HG03378 (cell line): ENCODE results near the gene PTPN7.

Experiments
- ATAC-seq: cut with Tn5 transposase; IDR thresholded peaks from one replicate; pipeline ENCODE4 v1.9.1; 2021; ENCODE audit warnings: mild to moderate bottlenecking, moderate library complexity; ENCODE audit not compliant: unreplicated experiment

PTPN7 gene

DNA sequence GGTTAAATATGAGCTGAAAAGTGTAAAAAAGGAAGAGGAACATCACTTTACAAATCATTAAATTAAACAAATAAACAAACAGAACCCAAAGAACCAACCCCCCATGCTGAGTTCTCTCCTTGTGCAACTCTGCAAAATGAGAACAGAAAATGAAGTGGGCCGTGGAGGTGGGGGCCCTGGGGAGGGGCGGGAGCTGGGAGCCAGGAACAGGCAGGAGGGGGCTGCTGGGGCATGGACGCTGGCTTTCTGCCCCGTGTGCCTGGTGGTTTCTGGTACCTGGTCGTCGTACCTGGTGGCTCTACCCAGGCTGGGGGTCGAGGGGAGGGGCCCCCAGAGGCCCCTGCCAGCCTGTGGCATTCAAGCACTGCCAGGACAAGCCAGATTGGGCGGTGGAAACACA is 26.9 kb downstream of the PTPN7 start:
- no peak for ATAC-seq

- no peak for ATAC-seq
Observed at GRCh38 chr1:202133001-202133400, 27.4 kb downstream of the PTPN7 start.

GRCh38 chr1:202131956-202132821 is 28.2 kb downstream of the PTPN7 start:
- ATAC-seq: no peak

DNA sequence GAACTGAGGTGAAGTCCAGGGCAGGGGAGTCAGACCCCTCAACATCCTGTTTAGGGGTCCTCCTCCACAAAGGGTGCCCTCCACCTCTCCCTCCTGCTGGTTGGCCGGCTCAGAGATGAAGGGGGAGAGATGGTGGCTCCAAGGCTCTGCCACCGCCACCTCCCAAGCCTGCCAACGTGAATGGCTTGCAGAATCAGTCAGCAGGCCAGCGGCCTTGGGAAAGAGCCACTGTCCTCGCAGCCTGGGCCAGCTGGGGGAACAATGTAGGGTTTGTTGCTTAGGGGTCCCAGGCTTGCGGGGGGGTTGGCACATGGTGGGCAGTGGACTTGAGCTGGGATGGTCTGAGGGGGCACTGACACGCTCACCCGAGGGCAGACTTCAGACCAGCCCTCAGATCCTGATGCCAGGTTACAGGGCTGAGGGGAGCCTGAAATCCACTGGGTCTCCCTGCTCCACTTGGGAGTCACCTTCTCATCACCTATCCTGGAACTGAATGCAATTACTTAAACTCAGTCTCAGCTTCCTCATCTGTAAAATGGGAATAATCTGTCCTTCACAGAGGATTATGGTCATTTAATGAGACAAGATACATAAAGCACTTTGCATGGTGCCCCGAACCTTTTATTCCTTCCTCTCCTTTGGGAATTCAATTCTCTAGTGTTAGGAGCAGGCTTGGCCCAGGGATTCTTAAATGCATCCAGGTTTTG is 29.4 kb downstream of the PTPN7 start:
- ATAC-seq: no peak

- ATAC-seq: no peak
Observed at GRCh38 chr1:202130297-202130721, 30.1 kb downstream of the PTPN7 start.

GRCh38 chr1:202129453-202130296 is 30.7 kb downstream of the PTPN7 start:
- ATAC-seq: no peak

- ATAC-seq: no peak
Observed at GRCh38 chr1:202127836-202128622, 32.4 kb downstream of the PTPN7 start.

- no peak for ATAC-seq
Observed at GRCh38 chr1:202127061-202127460, 33.3 kb downstream of the PTPN7 start.

GRCh38 chr1:202126426-202126825 is 34.0 kb downstream of the PTPN7 start:
- ATAC-seq: no peak

DNA sequence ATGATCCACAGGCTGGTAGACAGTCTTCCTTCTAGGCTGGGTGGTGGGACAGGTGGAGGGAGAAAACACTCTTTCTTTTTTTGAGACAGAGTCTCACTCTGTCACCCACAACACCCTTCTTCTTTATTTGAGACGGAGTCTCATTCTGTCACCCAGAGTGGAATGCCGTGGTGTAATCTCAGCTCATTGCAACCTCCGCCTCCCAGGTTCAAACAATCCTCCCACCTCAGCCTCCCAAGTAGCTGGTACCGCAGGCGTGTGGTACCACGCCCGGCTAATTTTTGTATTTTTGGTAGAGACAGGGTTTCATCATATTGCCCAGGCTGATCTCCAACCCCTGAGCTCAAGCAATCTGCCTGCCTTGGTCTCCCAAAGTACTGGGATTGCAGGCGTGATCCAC is 34.8 kb downstream of the PTPN7 start:
- no peak for ATAC-seq

GRCh38 chr1:202124142-202124541 is 36.3 kb downstream of the PTPN7 start:
- no peak for ATAC-seq

- no peak for ATAC-seq
Observed at GRCh38 chr1:202123336-202123813, 37.0 kb downstream of the PTPN7 start.

DNA sequence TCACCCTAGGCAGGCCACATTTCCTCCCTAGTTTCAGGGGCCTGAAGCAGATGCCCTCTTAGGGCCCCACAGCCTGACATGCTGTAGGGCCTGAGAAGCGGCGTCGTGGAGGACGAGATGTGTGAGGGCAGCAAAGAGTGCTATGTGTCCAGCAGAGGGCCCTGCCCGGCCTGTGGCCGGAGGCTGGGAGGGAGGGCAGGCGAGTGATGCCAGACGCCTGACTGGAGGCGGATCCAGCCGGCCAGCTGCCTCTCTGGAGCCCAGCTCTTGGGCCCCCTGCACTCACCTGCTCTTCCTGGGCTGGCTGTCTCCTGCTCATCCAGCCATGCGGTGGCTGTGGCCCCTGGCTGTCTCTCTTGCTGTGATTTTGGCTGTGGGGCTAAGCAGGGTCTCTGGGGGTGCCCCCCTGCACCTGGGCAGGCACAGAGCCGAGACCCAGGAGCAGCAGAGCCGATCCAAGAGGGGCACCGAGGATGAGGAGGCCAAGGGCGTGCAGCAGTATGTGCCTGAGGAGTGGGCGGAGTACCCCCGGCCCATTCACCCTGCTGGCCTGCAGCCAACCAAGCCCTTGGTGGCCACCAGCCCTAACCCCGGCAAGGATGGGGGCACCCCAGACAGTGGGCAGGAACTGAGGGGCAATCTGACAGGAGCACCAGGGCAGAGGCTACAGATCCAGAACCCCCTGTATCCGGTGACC is 37.6 kb downstream of the PTPN7 start, which contains the start of gene GPR37L1:
GPR37L1 (plus strand) TSS at position 279 of the 697 bp plus-strand sequence; CDS start at position 326, 47 bp downstream.
- ATAC-seq: no peak

DNA sequence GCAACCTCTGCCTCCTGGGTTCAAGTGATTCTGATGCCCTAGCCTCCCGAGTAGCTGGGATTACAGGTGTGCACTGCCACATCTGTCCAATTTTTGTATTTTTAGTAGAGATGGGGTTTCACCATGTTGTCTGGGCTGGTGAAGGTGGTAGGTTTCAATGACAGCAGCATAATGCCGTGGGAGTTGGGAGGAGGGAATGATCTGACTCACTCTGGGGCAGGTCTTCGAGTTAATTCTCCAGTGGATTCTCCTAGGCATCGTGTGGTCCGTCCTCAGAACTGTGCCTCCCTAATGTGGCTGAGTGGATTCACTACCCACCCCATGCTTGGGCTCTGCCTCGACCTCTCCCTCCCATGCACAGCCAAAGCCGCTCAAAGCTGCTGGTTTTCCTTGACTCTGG is 39.4 kb downstream of the PTPN7 start:
- no peak for ATAC-seq

- ATAC-seq: no peak
Observed at GRCh38 chr1:202117898-202118371, 42.5 kb downstream of the PTPN7 start.

DNA sequence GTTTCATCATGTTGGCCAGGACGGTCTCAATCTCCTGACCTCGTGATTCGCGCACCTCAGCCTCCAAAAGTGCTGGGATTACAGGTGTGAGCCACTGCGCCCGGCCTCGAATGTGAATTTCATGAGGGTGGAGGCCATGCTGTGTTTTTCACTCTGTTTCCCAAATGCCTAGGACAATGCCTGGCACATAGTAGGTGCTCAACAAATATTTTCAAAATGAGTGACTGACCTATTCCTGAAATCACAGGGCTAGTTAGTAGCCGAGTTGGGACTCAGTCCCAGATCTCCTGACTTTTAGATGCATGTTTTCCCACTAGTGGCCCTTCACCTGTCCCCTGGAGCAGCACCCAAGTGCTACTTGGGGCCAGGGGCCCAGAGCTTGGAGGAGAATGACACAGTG is 44.1 kb downstream of the PTPN7 start:
- no peak for ATAC-seq

GRCh38 chr1:202113690-202114300 is 46.6 kb downstream of the PTPN7 start:
- ATAC-seq: peak; percentile 58

- ATAC-seq: no peak
Observed at GRCh38 chr1:202112859-202113689, 47.3 kb downstream of the PTPN7 start.
